Bone marrow (tissue), 2 donors: ENCODE measurements around the gene STAG1.
A peak's percentile ranks its signal among the peaks of the same experiment; 100 is the strongest.

Experiments
- DNase-seq, 2 donors: peaks; one replicate each; lab custom pipeline; 2025; lab: John Stamatoyannopoulos, UW

STAG1 gene

DNA sequence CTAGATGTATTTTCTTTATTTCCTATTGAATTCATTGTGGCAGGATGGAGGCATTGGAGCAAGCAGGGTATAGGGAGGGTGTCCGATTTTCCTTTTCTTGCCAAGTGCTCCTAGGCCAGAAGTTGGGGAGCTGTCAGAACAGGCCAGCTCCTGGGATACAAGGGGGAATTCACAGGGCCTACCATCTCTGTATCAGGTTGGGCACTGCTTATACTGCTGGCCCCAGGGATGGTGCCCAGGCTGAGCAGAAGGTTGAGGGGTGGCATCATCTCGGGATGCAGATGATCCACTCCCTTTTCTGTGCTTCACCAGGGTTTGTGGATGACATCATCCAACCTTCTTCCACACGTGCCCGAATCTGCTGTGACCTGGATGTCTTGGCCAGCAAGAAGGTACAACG is 422.6 kb downstream of the STAG1 start:
- DNase-seq, result no peak

DNA sequence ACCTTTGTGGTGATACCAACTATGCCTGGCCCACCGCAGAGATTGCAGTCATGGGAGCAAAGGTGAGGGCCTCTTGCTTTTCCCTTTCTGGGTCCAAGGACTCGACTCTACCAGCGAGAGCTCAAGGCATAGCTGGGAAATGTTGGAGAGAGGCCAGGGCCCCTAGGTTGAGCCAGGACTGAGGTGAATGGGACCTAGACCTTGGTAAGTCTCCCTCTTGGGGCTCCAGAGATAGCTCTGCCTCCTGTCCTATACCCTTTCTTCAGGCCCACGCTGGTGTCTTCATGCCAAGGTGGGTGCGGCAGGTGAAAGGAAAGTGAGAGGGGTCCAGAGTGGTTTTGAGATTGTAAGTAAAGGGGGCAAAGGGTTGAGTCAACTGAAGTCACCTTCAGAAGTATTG is 424.5 kb downstream of the STAG1 start:
- DNase-seq, result no peak

DNA sequence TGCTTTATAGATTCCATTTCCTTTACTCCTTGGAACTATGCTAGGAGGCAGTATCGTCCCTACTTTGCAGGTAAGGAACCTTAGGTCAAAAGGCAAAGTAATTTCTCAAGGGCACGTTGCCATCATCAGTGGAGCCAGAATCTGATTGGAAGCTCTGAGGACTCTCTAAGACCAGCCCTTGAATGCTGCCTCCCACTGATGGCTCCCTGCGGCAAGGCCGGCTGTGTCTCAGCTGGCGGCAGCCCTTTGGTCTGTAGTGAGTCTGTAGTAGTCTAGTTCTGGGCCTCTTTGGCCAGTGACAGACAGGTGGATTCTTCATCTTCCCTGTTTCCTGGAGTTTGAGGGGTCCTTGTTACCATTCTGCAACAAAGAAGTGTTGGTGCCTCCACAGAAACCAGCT is 425.9 kb downstream of the STAG1 start:
- no peak for DNase-seq

DNA sequence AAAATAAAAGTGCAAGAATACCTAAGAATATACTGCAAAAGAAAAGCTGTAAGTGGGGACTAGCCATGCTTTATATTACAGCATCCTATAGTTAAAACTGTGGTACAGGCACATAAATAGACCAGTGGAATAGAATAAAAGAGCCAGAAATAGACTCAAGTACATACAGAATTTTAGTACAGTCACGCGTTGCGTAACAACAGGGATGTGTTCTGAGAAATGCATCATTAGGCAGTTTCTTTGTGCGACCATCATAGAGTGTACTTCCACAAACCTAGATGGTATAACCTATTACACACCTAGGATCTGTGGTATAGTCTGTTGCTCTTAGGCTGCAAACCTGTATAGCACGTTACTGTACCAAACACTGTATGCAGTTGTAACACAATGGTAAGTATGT is 440.2 kb downstream of the STAG1 start:
- no peak for DNase-seq

DNA sequence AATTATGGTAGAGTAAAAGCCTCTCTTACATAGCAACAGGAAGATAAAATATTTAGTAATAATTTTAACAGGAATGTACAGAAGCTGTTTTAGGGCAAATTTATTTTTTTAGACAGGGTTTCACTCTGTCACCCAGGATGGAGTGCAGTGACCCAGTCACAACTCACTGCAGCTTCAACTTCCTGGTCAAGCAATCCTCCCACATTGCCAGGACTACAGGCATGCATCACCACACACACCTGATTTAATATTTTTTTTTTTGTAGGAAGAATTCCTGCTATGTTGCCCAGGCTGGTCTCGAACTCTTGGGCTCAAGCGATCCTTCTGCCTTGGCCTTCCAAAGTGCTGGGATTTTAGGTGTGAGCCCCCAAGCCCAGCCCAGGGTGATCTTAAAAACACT is 440.9 kb downstream of the STAG1 start:
- DNase-seq, result no peak

DNA sequence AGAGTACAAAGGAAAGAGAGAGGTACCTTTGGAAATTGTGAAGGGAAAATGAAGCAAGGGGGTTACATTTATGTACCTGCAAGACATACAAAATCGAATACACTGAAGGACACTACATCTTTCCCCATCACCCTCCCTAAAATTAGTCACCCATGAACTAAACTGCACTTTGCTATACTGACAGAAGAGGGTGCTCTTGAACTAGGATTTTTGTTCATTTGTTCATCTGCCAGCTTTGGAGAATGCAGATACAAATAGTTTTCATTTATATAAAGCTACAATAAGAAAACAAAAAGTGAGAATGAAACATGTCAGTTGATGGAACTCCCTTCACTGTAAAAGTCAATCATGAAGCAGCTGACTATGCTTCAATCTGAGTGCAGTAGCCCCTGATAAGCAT is 446.3 kb downstream of the STAG1 start:
- DNase-seq, result peak in 1 of 2 donors; percentile 25

DNA sequence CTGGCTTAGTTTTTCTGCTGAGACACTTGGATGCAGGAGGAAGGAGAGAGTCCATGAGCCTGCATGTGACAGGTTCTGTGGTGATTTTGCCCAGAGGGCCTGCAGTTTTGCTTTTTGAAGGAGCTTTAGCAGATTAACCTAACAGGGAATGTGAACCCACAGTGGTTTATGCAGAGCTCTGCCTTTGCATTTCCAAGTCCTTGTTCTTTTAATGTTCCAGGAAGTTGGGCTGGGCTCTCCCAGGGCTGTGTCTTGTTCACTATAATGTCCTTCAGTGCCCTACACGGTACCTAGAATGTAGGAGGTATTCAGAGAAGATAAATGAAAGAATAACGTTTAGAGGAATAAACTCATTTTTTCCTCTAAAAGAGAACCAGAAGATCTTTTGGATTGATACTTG is 451.7 kb downstream of the STAG1 start:
- no peak for DNase-seq

DNA sequence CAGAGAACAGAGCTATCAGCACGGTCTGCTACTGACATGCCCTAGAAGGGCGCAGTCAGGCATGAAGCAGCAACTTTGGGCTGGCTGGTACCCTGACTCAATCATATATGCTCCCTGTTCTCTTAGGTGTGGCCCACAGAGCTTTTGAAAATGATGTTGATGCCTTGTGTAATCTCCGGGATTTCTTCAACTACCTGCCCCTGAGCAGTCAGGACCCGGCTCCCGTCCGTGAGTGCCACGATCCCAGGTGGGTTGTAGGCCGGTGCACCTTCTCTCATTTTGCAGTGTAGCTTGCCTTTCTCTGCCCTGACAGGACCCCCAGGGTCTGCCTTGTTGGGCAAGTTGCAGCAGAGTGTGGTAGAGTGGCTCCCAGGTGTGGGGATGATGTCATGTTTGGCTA is 454.4 kb downstream of the STAG1 start:
- no peak for DNase-seq

DNA sequence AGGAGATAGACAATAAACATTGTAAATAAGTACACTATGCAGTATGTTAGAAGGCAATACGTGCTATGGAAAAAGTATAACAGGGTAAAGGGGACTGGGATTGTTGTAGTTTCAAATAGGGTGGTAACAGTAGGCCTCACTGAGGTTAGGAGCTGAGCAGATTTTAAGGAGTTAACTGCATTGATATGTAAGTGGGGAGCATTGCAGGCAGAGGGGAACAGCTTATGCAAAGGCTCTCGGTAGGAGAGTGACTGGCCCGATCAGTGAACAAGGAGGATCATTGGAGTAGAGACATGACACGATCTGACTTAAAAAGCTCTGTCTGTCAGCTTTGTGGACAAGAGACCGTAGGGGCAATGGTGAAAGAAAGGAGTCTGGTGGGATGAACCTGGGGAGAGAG is 455.2 kb downstream of the STAG1 start:
- no peak for DNase-seq

DNA sequence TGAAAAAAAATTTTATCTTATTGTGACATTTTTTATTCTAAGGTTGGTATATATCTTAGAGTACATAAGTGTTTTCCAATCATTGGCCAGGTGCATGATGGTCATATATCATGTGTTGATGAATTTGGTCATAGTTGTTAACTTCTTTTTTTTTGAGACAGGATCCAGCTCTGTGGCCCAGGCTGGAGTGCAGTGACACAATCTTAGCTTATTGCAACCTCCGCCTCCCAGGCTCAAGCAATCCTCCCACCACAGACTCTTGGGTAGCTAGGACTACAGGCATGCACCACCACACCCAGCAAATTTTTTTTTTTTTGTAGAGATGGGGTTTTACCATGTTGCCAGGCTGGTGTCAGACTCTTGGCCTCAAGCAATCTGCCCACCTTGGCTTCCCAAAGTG is 458.0 kb downstream of the STAG1 start:
- DNase-seq, result no peak

DNA sequence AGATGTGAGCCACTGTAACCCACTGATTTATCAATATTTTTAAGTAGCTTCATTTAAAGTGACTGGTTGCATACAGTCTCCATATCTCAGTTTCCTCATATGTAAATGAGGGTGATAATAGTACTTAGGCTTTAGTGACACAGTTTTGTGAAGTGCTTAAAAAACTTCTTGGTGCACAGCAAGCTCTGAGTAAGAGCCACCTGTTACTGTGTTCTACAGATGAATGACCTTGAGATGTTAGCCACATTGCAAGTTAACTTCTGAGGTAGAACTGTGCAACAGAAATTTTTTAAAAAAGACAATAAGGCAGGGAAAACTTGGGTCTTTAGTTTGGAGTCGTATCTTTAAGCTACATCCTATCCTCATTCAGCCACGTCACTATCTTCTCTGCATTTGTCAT is 458.9 kb downstream of the STAG1 start:
- no peak for DNase-seq

DNA sequence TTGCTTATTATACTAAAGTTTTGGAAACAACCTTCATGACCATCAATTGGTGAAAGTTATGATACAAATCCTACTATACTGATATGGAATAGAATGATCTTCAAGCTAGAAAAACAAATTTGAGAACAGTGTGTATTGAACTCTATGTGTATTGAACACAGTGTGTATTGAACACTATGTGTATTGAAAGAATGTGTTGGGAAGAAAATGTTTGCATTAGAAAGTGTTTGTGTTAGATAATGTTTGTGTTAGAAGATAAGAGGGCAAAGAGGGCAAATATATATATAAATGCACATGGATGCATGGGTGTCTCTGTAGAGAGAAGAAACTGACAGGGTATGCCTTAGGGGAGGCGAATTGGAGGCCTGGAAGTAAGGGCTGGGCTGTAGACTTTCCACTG is 459.7 kb downstream of the STAG1 start:
- DNase-seq, result no peak

DNA sequence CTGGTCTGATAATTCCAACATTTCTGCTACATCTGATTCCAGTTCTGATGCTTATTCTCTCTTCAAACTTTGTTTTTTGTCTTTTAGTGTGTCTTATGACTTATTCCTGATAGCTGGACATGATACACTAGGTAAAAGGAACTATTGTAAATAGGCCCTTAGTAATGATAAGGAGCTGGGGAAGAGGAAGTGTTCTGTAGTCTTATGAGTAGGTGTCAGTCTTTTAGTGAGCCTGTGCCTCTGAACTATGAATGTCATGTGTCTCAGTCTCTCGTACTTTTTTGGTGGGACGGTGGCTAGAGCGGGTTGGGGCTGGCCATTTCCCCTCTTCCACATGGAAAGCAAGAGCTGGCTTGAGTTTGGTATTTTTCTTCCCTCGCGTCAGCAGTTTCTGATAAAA is 460.9 kb downstream of the STAG1 start:
- DNase-seq, result no peak
